ENCODE data around the gene EGR4. TPM values are rescaled to one million over a fixed set of nuclear protein-coding genes. Genes with fewer than 3 reads are reported as not detected.
A peak's percentile ranks its signal among the peaks of the same experiment; 100 is the strongest.

Gene EGR4
- total RNA-seq, 6 donors from 2014 or later: 0.10 TPM; not detected in 5

GRCh38 chr2:73307720-73308119 lies 14.4 kb upstream of the EGR4 start:
- ATAC-seq (ENCODE audit: low FRiP score in 2 of 2): no peak
- Histone ChIP-seq H3K9me3 (no peaks in the 10 kb centered on the region), H3K36me3 (no peaks in the 10 kb centered on the region), H3K4me1 (no peaks in the 10 kb centered on the region), H3K27me3 (no peaks in the 10 kb centered on the region), H3K27ac (no peak overlapping the region), H3K4me3 (no peak overlapping the region)
- WGBS, 2 donors: 76 to 79% methylated on average over 9 of the region's 9 CpGs
- peak in 1 of 2 donors; percentile 25 for DNase-seq
- no peak for TF ChIP-seq POLR2A (IDR thresholded peaks at IDR 0.05)
- no peak for TF ChIP-seq EP300 (IDR thresholded peaks at IDR 0.05)
- no peak for TF ChIP-seq POLR2AphosphoS5 (IDR thresholded peaks at IDR 0.05)
- TF ChIP-seq CTCF (IDR thresholded peaks at IDR 0.05): no peak

DNA sequence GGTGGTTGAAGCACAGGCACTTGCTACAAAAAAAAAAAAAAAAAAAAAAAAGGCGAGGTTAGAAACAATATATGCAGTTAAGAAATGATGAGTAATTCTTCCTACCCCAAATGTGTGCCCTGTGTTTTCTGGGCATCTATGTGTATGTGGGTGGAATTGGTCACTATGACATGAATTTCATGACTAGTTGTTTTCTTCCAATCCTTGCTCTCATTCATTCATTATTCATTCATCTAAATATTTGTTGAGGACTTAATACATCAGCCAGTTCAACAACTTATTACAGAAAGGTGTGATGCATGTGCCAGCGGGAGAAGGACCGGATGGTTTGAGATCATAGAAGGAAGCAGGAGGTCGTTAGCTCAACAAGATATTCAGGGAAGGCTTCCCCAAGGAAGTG lies 8.3 kb upstream of the EGR4 start:
- ATAC-seq (ENCODE audit: low FRiP score in 2 of 2) (no peak), DNase-seq (no peak)
- WGBS, 2 donors: 56 to 67% methylated on average over 4 of the region's 4 CpGs
- TF ChIP-seq POLR2AphosphoS5 (IDR thresholded peaks at IDR 0.05): no peak
- TF ChIP-seq POLR2A (IDR thresholded peaks at IDR 0.05): no peak
- no peak for TF ChIP-seq EP300 (IDR thresholded peaks at IDR 0.05)
- no peak for TF ChIP-seq CTCF (IDR thresholded peaks at IDR 0.05)
- Histone ChIP-seq H3K4me3 (no peak overlapping the region), H3K36me3 (no peaks in the 10 kb centered on the region), H3K4me1 (no peaks in the 10 kb centered on the region), H3K27me3 (no peaks in the 10 kb centered on the region), H3K9me3 (no peaks in the 10 kb centered on the region), H3K27ac (no peak overlapping the region)

DNA sequence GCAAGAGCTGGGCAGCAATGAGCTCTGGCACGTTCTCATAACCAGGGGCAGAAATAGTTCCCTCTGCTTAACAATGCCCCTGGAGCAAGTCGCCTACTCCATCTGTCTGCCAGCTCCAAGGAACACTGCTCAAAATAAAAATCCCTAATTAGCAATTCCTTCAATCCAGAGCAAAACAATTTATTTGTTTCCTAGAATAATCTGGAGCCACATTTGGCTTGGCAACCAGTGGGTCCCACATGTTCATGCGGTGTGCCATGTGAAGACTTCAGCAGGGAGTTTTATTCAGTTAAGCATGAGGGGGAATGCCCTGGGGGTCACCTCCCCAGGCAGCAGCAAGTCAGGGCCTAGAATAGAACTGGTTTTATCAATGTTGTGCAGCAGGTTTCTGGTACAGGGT lies 7.6 kb upstream of the EGR4 start:
- Histone ChIP-seq H3K4me3 (no peak overlapping the region), H3K27ac (no peak overlapping the region), H3K4me1 (no peaks in the 10 kb centered on the region), H3K9me3 (no peaks in the 10 kb centered on the region), H3K27me3 (peaks cover 0 to 3% (median 0%) of the 10 kb centered on the region in 4 donors), H3K36me3 (no peaks in the 10 kb centered on the region)
- WGBS, 2 donors: 71 to 75% methylated on average over 3 of the region's 3 CpGs
- TF ChIP-seq CTCF (IDR thresholded peaks at IDR 0.05) (no peak), EP300 (IDR thresholded peaks at IDR 0.05) (no peak), POLR2AphosphoS5 (IDR thresholded peaks at IDR 0.05) (no peak), POLR2A (IDR thresholded peaks at IDR 0.05) (no peak)
- no peak for ATAC-seq (ENCODE audit: low FRiP score in 2 of 2)
- DNase-seq: no peak

DNA sequence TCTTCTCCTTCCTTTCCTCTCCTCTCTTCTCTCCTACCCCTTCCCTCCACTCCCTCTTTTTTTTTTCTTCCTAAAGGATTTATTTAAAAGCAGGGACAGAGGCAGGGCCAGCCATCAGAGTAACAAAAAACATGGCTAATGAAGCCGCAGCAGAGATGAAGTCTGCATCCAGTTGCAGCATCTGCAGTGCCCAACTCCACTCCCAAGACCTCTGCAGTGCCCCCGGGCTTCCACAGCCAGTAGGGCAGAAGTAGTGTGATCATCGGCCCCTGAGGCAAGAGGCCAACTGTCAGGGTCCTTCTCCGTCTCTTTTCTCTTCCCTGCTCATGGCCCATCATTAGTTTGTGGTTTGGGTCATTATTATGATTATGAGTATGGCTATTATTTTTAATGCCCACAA lies 4.2 kb upstream of the EGR4 start:
- H3K9me3 ChIP-seq: peaks cover 0 to 4% (median 2%) of the 10 kb centered on the region in 4 donors
- H3K4me1 ChIP-seq: peaks cover 9 to 13% (median 12%) of the 10 kb centered on the region in 4 donors
- no peak overlapping the region for H3K27ac ChIP-seq
- no peak overlapping the region for H3K4me3 ChIP-seq
- TF ChIP-seq EP300 (IDR thresholded peaks at IDR 0.05) (no peak), POLR2AphosphoS5 (IDR thresholded peaks at IDR 0.05) (no peak), CTCF (IDR thresholded peaks at IDR 0.05) (no peak), POLR2A (IDR thresholded peaks at IDR 0.05) (no peak)
- ATAC-seq (ENCODE audit: low FRiP score in 2 of 2) (no peak), DNase-seq (no peak)
- peaks cover 0 to 32% (median 10%) of the 10 kb centered on the region in 4 donors for H3K27me3 ChIP-seq
- H3K36me3 ChIP-seq: no peaks in the 10 kb centered on the region
- WGBS, 2 donors: 57 to 62% methylated on average over 4 of the region's 4 CpGs

DNA sequence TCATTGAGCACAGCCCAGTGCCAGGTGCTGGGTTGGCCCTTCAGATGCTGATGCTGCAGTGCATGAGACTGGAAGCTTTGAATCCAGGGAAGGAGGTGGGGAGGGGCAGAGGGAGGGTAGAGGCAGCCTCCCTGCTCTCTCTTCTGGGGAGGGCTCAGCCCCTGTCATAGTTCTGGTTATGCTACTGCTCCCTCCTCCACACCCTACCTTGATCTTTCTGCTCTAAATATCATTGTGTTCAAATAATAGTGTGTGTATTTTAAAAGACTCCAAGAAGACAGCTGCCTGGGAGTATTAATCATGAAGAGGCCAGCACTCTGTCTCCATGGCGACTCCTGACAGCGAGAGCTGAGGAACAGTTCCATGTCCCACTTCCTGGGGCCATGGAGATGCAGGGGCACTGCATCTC lies 3.8 kb upstream of the EGR4 start:
- peaks cover 0 to 4% (median 2%) of the 10 kb centered on the region in 4 donors for H3K9me3 ChIP-seq
- peaks cover 9 to 18% (median 14%) of the 10 kb centered on the region in 4 donors for H3K4me1 ChIP-seq
- WGBS, 2 donors: 12 to 14% methylated on average over 2 of the region's 2 CpGs
- peaks cover 0 to 36% (median 14%) of the 10 kb centered on the region in 4 donors for H3K27me3 ChIP-seq
- ATAC-seq (ENCODE audit: low FRiP score in 2 of 2) (no peak), DNase-seq (no peak)
- TF ChIP-seq EP300 (IDR thresholded peaks at IDR 0.05): no peak
- H3K27ac ChIP-seq: no peak overlapping the region
- H3K4me3 ChIP-seq: no peak overlapping the region
- H3K36me3 ChIP-seq: no peaks in the 10 kb centered on the region
